Measurements from ENCODE around the gene ZNF48.

Gene ZNF48

GRCh38 chr16:30395155-30395991, at the start of gene ZNF48:
ZNF48 (plus strand) TSS chr16:30395420; CDS start chr16:30395795, 375 bp downstream.
- peak; percentile 71 for DNase-seq

DNA sequence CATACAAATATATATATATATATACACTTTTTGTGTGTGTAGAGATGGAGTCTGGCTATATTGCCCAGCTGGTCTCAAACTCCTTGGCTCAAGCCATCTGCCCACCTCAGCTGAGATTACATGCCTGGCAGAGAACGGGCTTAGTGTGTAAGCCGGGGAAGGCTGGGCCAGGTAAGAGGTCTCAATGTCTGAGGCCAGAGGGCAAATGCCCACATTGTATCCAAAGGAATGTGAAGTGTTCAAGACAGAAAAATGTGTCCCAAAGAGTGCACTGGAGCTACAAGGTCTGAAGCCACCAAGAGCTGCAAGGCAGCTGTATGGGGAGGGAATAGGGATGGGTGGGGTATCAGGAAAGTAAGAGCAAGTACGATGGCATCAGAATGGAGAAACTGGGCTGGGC, 48.9 kb upstream of the ZNF48 start:
- no peak for DNase-seq

GRCh38 chr16:30348113-30348512, 47.1 kb upstream of the ZNF48 start:
- no peak for DNase-seq

- no peak for DNase-seq
Observed at GRCh38 chr16:30348929-30349328, 46.3 kb upstream of the ZNF48 start.

DNA sequence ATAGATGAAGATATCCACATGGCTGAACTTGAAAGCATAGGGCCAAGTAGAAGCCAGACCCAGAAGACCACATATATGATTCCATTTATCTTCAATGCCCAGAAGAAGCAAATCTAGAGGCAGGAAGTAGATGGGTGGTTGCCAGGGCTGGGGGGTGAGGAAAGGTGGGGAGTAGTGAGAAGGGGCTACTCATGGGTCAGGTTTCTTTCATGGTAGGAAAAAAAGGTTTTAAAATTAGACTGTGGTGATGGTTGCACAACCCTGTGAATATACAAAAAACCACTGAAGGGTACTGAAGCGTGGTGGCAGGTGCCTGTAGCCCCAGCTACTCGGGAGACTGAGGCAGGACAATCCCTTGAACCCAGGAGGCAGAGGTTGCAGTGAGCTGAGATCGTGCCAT, 45.5 kb upstream of the ZNF48 start:
- DNase-seq: no peak

DNA sequence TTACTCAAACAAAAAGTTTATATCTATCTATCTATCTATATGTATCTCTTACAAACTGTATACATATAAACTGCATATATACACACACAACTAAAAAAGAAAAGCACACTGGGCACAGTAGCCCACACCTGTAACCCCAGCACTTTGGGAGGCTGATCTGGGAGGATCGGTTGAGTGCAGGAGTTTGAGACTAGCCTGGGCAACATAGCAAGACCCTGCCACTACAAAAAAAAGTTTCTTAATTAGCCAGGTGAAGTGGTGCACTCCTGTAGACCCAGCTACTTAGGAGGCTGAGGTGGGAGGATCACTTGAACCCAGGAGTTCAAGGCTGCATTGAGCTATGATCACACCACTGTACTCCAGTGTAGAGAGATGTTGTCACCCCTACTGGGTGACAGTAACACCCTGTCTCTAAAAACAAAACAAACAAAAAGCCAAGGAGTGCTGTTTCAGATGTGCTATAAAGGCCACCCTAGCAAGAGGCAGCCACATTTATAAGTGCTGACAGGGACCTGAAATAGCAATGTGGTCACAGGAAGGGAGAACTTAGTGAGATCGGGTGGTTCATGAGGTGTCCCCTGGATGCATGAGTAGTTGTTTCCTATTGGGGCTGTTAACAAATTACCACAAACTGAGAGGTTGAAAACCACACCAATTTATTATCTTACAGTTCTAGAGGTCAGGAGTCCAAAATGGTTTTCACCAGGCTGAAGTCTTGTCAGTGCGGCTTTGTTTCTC, 44.9 kb upstream of the ZNF48 start:
- no peak for DNase-seq

DNA sequence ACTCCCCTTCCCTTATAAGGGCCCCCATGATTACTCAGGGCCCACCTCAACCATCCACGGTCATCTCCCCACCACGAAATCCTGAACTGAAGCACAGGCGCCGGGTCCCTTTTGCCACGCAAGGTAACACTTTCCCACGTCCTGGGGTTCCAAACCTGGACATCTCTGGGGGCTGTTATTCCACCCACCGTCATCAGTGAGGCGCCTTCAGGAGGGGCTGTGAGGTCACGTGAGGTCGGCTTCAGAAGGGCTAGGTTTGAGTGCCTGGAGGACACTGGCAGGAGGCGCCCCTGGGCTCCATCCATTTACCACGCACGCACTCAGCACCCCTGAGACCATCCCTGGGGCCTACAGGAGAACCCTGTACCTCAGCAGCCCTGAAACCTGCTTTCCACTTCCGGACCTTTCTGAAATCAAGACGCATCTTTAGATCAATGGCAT, 44.2 kb upstream of the ZNF48 start:
- no peak for DNase-seq

DNA sequence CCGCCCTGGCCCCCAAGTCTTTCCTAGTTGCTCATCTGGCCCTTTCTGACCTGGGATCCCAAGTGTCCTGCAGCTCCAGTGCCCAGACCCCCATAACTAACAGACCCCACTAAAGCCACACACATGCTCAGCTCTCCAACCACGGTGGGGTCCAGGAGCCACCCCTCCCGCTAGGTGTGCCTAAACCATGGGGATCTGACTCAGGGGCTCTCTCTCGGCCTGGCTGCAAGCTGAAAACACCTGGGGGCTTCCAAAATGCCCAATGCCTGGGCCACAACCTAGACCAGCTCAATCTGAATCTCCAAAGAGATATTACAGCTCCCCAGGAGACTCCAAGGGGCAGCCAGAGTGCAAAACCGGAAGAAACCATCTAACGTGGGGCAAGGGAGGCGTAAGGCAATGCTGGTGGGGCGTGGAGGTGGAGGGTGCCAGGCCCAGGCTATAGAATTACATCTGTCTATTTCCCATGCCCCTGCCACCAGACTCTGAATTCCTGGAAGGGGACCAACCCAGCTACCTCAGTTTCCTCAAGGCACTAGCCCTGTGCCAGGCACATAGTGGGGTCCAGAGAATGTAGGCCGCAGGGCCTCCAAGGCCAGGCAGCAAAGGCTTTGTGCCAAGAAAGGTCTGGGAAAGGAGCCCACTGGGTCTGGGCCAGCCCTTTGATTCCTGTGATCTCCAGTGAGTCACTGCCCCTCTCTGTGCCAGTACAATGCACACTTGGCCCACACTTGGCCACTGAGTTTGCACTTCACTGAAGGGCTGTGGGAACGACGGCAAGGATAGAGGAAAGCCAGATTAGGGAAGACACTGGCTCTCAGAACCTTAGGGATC, 43.4 kb upstream of the ZNF48 start:
- DNase-seq: no peak

- DNase-seq: no peak
Observed at GRCh38 chr16:30352488-30353401, 42.5 kb upstream of the ZNF48 start.

GRCh38 chr16:30353438-30354129, 41.6 kb upstream of the ZNF48 start:
- DNase-seq: no peak

- no peak for DNase-seq
Observed at GRCh38 chr16:30354423-30355143, 40.6 kb upstream of the ZNF48 start.

GRCh38 chr16:30355144-30355953, 39.9 kb upstream of the ZNF48 start, which contains the start of gene CD2BP2:
CD2BP2 (minus strand) TSS chr16:30355308; CDS start chr16:30354681, 627 bp downstream.
- peak; percentile 94 for DNase-seq

DNA sequence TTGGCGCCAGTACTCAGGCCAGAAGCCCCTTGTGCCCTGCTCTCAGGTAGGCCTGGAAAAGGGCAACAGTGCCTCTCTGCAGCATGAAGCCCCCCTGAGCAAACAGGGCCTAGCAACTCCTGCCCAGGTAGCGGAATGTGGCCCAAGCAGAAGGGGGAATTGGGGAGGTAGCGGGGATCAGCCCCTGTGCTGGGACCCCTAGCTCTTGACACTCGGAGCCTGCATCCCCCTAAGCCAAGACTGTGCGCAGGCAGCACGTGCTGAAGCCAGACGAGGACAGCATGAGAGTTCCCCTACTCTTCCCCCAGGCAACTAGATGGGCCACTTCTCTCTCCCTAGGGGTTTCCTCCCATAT, 39.3 kb upstream of the ZNF48 start:
- no peak for DNase-seq

GRCh38 chr16:30356401-30357084, 38.7 kb upstream of the ZNF48 start:
- no peak for DNase-seq

- DNase-seq: no peak
Observed at GRCh38 chr16:30357085-30357714, 38.0 kb upstream of the ZNF48 start.

- no peak for DNase-seq
Observed at GRCh38 chr16:30357715-30358576, 37.3 kb upstream of the ZNF48 start.

DNA sequence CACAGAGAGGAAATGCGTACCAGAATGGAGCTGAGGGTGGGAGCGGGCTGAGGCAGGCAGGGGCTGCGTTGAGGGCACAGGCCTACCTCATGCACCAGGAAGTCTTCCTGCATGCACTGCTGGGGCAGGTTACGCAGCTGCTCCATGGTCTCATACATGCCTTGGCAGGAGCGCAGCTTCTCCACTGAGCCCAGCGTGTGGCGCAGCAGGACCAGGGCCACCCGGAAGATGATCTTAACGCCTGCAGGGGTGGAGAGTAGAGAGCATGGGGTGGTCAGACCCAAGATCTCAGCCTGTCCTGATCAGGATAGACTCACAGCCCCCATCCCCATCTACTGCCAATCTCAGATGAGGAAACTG, 36.7 kb upstream of the ZNF48 start:
- no peak for DNase-seq

Data from stimulated activated CD8-positive, alpha-beta memory T cell treated with anti-CD3 and anti-CD28 coated beads, Interleukin-4, amount 100 ng/mL, for 48 hours (primary cell).